Panc1 (cell line): ENCODE measurements around the gene PDK4.

Source experiments
- POLR2AphosphoS5 ChIP-seq: IDR thresholded peaks from 2 replicates; pipeline ENCODE4 v1.6.1; 2012; ENCODE audit warnings: mild to moderate bottlenecking, low read depth, low read length, moderate library complexity
- TCF7L2 ChIP-seq: IDR thresholded peaks from 2 replicates; pipeline ENCODE4 v1.6.1; 2011; ENCODE audit warnings: mild to moderate bottlenecking, low read depth, low read length, inconsistent platforms

DNA sequence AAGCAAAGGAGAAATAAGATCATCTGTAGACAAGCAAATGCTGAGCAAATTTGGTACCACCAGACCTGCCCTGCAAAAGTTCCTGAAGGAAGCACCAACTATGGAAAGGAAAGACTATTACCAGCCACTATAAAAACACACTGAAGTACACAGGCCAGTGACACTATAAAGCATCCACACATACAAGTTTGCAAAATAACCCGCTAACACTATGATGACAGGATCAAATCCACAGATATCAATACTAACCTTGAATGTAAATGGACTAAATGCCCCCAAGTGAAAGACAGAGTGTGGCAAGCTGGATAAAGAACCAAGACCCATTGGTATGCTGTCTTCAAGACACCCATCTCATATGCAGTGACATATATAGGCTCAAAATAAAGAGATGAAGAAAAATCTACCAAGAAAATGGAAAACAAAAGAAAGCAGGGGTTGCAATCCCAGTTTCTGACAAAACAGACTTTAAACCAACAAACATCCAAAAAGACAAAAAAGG, 18.2 kb upstream of the PDK4 start:
- TF ChIP-seq TCF7L2 (no peak), POLR2AphosphoS5 (no peak)
